ENCODE measurements around the gene CDCA7L.

Gene CDCA7L

GRCh38 chr7:21948887-21949540, 3.3 kb upstream of the CDCA7L start:
- Histone ChIP-seq H4K20me1 (ENCODE audit: control insufficient read depth, insufficient read depth, low read depth, low read length) (no peaks in the 10 kb centered on the region; the same call in 1 of the 2 replicates), H3K9me3 (ENCODE audit: control insufficient read depth, insufficient read depth, low read length) (no peaks in the 10 kb centered on the region), H3F3A (ENCODE audit: control insufficient read depth, insufficient read depth) (peaks cover 17% of the 10 kb centered on the region), H3K27me3 (ENCODE audit: control insufficient read depth, low read length) (no peaks in the 10 kb centered on the region), H3K9me2 (replicated peaks; ENCODE audit: control insufficient read depth, low read length) (no peaks in the 10 kb centered on the region), H3K4me2 (ENCODE audit: low read length) (no peak overlapping the region), H3K4me3 (ENCODE audit: low read length) (no peak overlapping the region), H3K4me1 (ENCODE audit: control insufficient read depth, low read length) (peaks cover 35% of the 10 kb centered on the region), H3K36me3 (ENCODE audit: control insufficient read depth, low read length) (no peaks in the 10 kb centered on the region; the same call in 1 of the 2 replicates), H3K79me2 (ENCODE audit: control insufficient read depth, low read length) (peaks cover 11% of the 10 kb centered on the region), H3K27ac (ENCODE audit: low read depth, low read length) (no peak overlapping the region)
- TF ChIP-seq CTCF (IDR thresholded peaks at IDR 0.05; ENCODE audit: low read depth, low read length, poor library complexity, severe bottlenecking) (no peak), EZH2phosphoT487 (IDR thresholded peaks at IDR 0.05; ENCODE audit: borderline replicate concordance, low read length) (no peak)

- TF ChIP-seq EZH2phosphoT487 (IDR thresholded peaks at IDR 0.05; ENCODE audit: borderline replicate concordance, low read length) (no peak), CTCF (IDR thresholded peaks at IDR 0.05; ENCODE audit: low read depth, low read length, poor library complexity, severe bottlenecking) (no peak)
- Histone ChIP-seq H3K79me2 (ENCODE audit: control insufficient read depth, low read length) (peaks cover 18% of the 10 kb centered on the region), H3K9me3 (ENCODE audit: control insufficient read depth, insufficient read depth, low read length) (no peaks in the 10 kb centered on the region), H4K20me1 (ENCODE audit: control insufficient read depth, insufficient read depth, low read depth, low read length) (peaks cover 6% of the 10 kb centered on the region), H3K9me2 (replicated peaks; ENCODE audit: control insufficient read depth, low read length) (no peaks in the 10 kb centered on the region), H3K36me3 (ENCODE audit: control insufficient read depth, low read length) (peaks cover 6% of the 10 kb centered on the region), H3F3A (ENCODE audit: control insufficient read depth, insufficient read depth) (peaks cover 20% of the 10 kb centered on the region), H3K4me3 (ENCODE audit: low read length) (no peak overlapping the region), H3K4me1 (ENCODE audit: control insufficient read depth, low read length) (peaks cover 41% of the 10 kb centered on the region), H3K27me3 (ENCODE audit: control insufficient read depth, low read length) (no peaks in the 10 kb centered on the region), H3K4me2 (ENCODE audit: low read length) (no peak overlapping the region), H3K27ac (ENCODE audit: low read depth, low read length) (no peak overlapping the region)
These were observed 2.7 kb upstream of the CDCA7L start for GRCh38 chr7:21948364-21948763.

GRCh38 chr7:21947946-21948345, 2.2 kb upstream of the CDCA7L start:
- H3K4me1 ChIP-seq (ENCODE audit: control insufficient read depth, low read length) = peaks cover 46% of the 10 kb centered on the region
- no peak overlapping the region for H3K4me2 ChIP-seq (ENCODE audit: low read length)
- H3K9me3 ChIP-seq (ENCODE audit: control insufficient read depth, insufficient read depth, low read length) = no peaks in the 10 kb centered on the region
- H3K9me2 ChIP-seq (replicated peaks; ENCODE audit: control insufficient read depth, low read length) = no peaks in the 10 kb centered on the region
- H4K20me1 ChIP-seq (ENCODE audit: control insufficient read depth, insufficient read depth, low read depth, low read length) = peaks cover 10% of the 10 kb centered on the region
- no peak overlapping the region for H3K4me3 ChIP-seq (ENCODE audit: low read length)
- TF ChIP-seq EZH2phosphoT487 (IDR thresholded peaks at IDR 0.05; ENCODE audit: borderline replicate concordance, low read length) = no peak
- no peak for TF ChIP-seq CTCF (IDR thresholded peaks at IDR 0.05; ENCODE audit: low read depth, low read length, poor library complexity, severe bottlenecking)
- no peak overlapping the region for H3K27ac ChIP-seq (ENCODE audit: low read depth, low read length)
- H3K79me2 ChIP-seq (ENCODE audit: control insufficient read depth, low read length) = peaks cover 22% of the 10 kb centered on the region
- H3K27me3 ChIP-seq (ENCODE audit: control insufficient read depth, low read length) = no peaks in the 10 kb centered on the region
- peaks cover 10% of the 10 kb centered on the region for H3K36me3 ChIP-seq (ENCODE audit: control insufficient read depth, low read length)
- H3F3A ChIP-seq (ENCODE audit: control insufficient read depth, insufficient read depth) = peaks cover 20% of the 10 kb centered on the region
